HepG2 (cell line): ENCODE measurements around the gene NUBP1. TPM values are rescaled to one million over a fixed set of nuclear protein-coding genes. Genes with fewer than 3 reads are reported as not detected.

ENCODE experiments used
- ATAC-seq: fragments of 200-7000 bp; cut with Tn5 transposase; 3 replicates; pipeline ENCODE4 v1.9.1; 2020; ENCODE audit warnings: mild to moderate bottlenecking, moderate library complexity
- BruUV-seq: library from RNA; stranded (reverse); fragments of 400-500 nt; replicated peaks from 2 replicates; lab custom pipeline; 2021; lab: Mats Ljungman, UMichigan
- CTCF ChIA-PET: fragments of 300-600 bp; formaldehyde crosslinking; extraction: SDS; loops from one replicate; lab custom pipeline; 2021; ENCODE audit warnings: low total read pairs, inconsistent platforms, low intra/inter-chr PET ratio; lab: Yijun Ruan, JAX
- POLR2A ChIA-PET: fragments of 350-600 bp; sonication (Branson Sonifier 250); formaldehyde crosslinking; loops from one replicate; lab custom pipeline; 2020; ENCODE audit warnings: antibody characterized with exemption, inconsistent platforms; lab: Yijun Ruan, JAX
- DNase-seq: peaks from one replicate; pipeline ENCODE4 v3.0.0-alpha.2; 2015; ENCODE audit warnings: low spot score
- FAIRE-seq: peaks from 3 replicates; lab custom pipeline; 2011; peaks lifted over from hg19 to GRCh38; lab: Jason Lieb, UNC
- H2AFZ ChIP-seq: one replicate; pipeline ENCODE4 v1.6.1; 2011; ENCODE audit warnings: low read length, inconsistent platforms
- H3K27ac ChIP-seq: fragments of 300-600 bp; 3 replicates; pipeline ENCODE4 v1.8.0; 2011; ENCODE audit warnings: mixed run types, mild to moderate bottlenecking, mixed read lengths, low read length, inconsistent platforms; ENCODE audit not compliant: insufficient read depth; ENCODE audit errors: extremely low read length
- H3K27me3 ChIP-seq, 2 experiments: fragments of 200-600 bp in 1 of 2; 2 replicates in 1 of 2; 3 replicates in 1 of 2; pipeline versions ENCODE4 v1.6.0 to v1.8.0; 2011; ENCODE audit warnings: low read length in 2 of 2, mild to moderate bottlenecking in 2 of 2, moderate library complexity in 2 of 2, inconsistent platforms in 1 of 2; ENCODE audit not compliant: insufficient read depth in 2 of 2, control insufficient read depth in 1 of 2
- H3K36me3 ChIP-seq, 2 experiments: fragments of 200-600 bp in 1 of 2; replicated peaks in 1 of 2; 2 replicates in 1 of 2; 3 replicates in 1 of 2; pipeline versions ENCODE4 v1.5.1 to v1.8.0; 2011; ENCODE audit warnings: low read length in 2 of 2, inconsistent platforms in 1 of 2; ENCODE audit not compliant: insufficient read depth in 2 of 2, control insufficient read depth in 1 of 2
- H3K4me1 ChIP-seq: 2 replicates; pipeline ENCODE4 v1.5.1; 2012; ENCODE audit warnings: low read length, inconsistent platforms; ENCODE audit not compliant: insufficient read depth
- H3K4me2 ChIP-seq: 2 replicates; pipeline ENCODE4 v1.6.0; 2011; ENCODE audit warnings: low read depth, low read length, inconsistent platforms
- H3K4me3 ChIP-seq, 3 experiments: fragments of 200-600 bp in 1 of 3; sonication (generic), shearing (Covaris generic) in 1 of 3; replicated peaks in 1 of 3; 2 replicates each; pipeline ENCODE4 v1.5.1; 2011 to 2016; ENCODE audit warnings: low read length in 3 of 3, inconsistent platforms in 2 of 3, low read depth in 2 of 3, mild to moderate bottlenecking in 2 of 3, control low read depth in 1 of 3, mixed read lengths in 1 of 3; ENCODE audit not compliant: insufficient read depth in 1 of 3
- H3K79me2 ChIP-seq: one replicate; pipeline ENCODE4 v1.6.1; 2011; ENCODE audit warnings: low read length, inconsistent platforms; ENCODE audit not compliant: insufficient read depth
- H3K9ac ChIP-seq: 2 replicates; pipeline ENCODE4 v1.6.0; 2011; ENCODE audit warnings: mild to moderate bottlenecking, low read depth, low read length, inconsistent platforms; ENCODE audit not compliant: insufficient read depth
- H3K9me3 ChIP-seq: 2 replicates; pipeline ENCODE4 v1.5.1; 2012; ENCODE audit warnings: mild to moderate bottlenecking, low read length
- H4K20me1 ChIP-seq: 2 replicates; pipeline ENCODE4 v1.6.0; 2011; ENCODE audit warnings: inconsistent platforms, mild to moderate bottlenecking, low read length, moderate library complexity; ENCODE audit not compliant: insufficient read depth
- PAF1 ChIP-seq: IDR thresholded peaks from 2 replicates; pipeline ENCODE4 v1.6.1; 2016; ENCODE audit warnings: missing genetic modification reagents, missing compliant biosample characterization
- RNF219 ChIP-seq: sonication (generic); formaldehyde crosslinking; IDR thresholded peaks from 2 replicates; pipeline ENCODE4 v1.5.0; 2020; ENCODE audit warnings: mild to moderate bottlenecking, missing genetic modification reagents
- TCF7L2 ChIP-seq: IDR thresholded peaks from 2 replicates; pipeline ENCODE4 v1.6.1; 2011; ENCODE audit warnings: mild to moderate bottlenecking, low read depth, low read length, moderate library complexity
- USF2 ChIP-seq, 2 experiments: sonication (generic) in 1 of 2; formaldehyde crosslinking in 1 of 2; IDR thresholded peaks; 2 replicates each; pipeline versions ENCODE4 v1.5.1 to v1.6.1; 2011 to 2020; ENCODE audit warnings: borderline replicate concordance in 1 of 2, low read depth in 1 of 2, low read length in 1 of 2, mild to moderate bottlenecking in 1 of 2, missing genetic modification reagents in 1 of 2, moderate library complexity in 1 of 2
- ZBED4 ChIP-seq: sonication (generic); formaldehyde crosslinking; IDR thresholded peaks from 2 replicates; pipeline ENCODE4 v1.4.0; 2020; ENCODE audit warnings: missing genetic modification reagents, borderline replicate concordance
- ZNF724P ChIP-seq: sonication (generic); formaldehyde crosslinking; IDR thresholded peaks from 2 replicates; pipeline ENCODE4 v1.8.0; 2022; ENCODE audit warnings: missing genetic modification reagents, borderline replicate concordance
- WGBS: methylation state at CpG from one replicate; pipeline ENCODE4 v1.1.6; 2017; ENCODE audit warnings: low lambda C conversion rate; 5-methylcytosine and 5-hydroxymethylcytosine counted together
- in situ Hi-C: cut with HindIII; loops from 2 replicates; pipeline ENCODE4 v1.10.0; 2017; ENCODE audit warnings: low pct_unique_long_range_greater_than_20kb; ENCODE audit not compliant: extremely low pct_ligation_motif_present
- intact Hi-C: fragments of 100-400 bp; cut with micrococcal nuclease; formaldehyde crosslinking; loops from one replicate; pipeline ENCODE4 v1.10.0; 2022; ENCODE audit not compliant: unreplicated experiment
- polyA plus RNA-seq, 8 experiments: library from polyadenylated mRNA; depleted of rRNA in 3 of 8; stranded (reverse) in 7 of 8; unstranded in 1 of 8; fragments of >200 nt; fragmentation: Illumina TruSeq in 4 of 8; extraction: Trizol in 4 of 8; gene quantifications; 2 replicates each; pipeline versions ENCODE4 v1.2.1 to v1.2.3, GENCODE V29; 2011 to 2016; ENCODE audit warnings: low read depth in 4 of 8, missing spikeins in 1 of 8, mixed read lengths in 1 of 8; ENCODE audit not compliant: insufficient read depth in 1 of 8
- total RNA-seq, 5 experiments: library from RNA; depleted of rRNA; stranded (reverse); fragments of >200 nt; fragmentation: Illumina TruSeq; extraction: Trizol; gene quantifications; 2 replicates each; pipeline ENCODE4 v1.2.3, GENCODE V29; 2016; ENCODE audit warnings: low read depth in 1 of 5

NUBP1 gene
- total and polyA plus RNA-seq, 2 of the 13 experiments (the other 11 are each of a cell fraction or from before 2014, with no cell fraction given), result 53.5 to 70.4 TPM

- no peak for TF ChIP-seq ZBED4 (CRISPR knock-in tag)
- TF ChIP-seq ZNF724P (CRISPR knock-in tag), result no peak
- no peak for TF ChIP-seq USF2 (IDR thresholded peaks at IDR 0.05; ENCODE audit: low read depth, low read length)
- TF ChIP-seq USF2 (CRISPR knock-in tag; IDR thresholded peaks at IDR 0.05; ENCODE audit: borderline replicate concordance), result no peak
- TF ChIP-seq, all 625 proteins: peak for 0
Measured at GRCh38 chr16:10767127-10767526, 23.5 kb downstream of the NUBP1 start (continued).

- no peaks in the 10 kb centered on the region for H3K79me2 ChIP-seq
- BruUV-seq, result no TSS peak
- no peak overlapping the region for H3K27ac ChIP-seq
- ChIA-PET CTCF (no interaction called here), POLR2A (no interaction called here)
- H3K4me1 ChIP-seq, result peaks cover 17% of the 10 kb centered on the region
- DNase-seq (no peak), FAIRE-seq (no peak), ATAC-seq (no peak)
- no peak overlapping the region for H3K9ac ChIP-seq
- in situ Hi-C loops, result no loop called here
- no peak overlapping the region for H2AFZ ChIP-seq
- 95% methylated on average over 7 of the region's 7 CpGs for WGBS
- peaks cover 7 to 8% of the 10 kb centered on the region in 2 experiments; a peak in 4 of 5 replicates for H3K36me3 ChIP-seq
- TF ChIP-seq TCF7L2 (no peak), RNF219 (CRISPR knock-in tag) (no peak), PAF1 (no peak)
- no peaks in the 10 kb centered on the region for H4K20me1 ChIP-seq
- no peaks in the 10 kb centered on the region for H3K27me3 ChIP-seq
- H3K4me3 ChIP-seq, result no peak overlapping the region
- no peaks in the 10 kb centered on the region for H3K9me3 ChIP-seq
- no peak overlapping the region for H3K4me2 ChIP-seq
- intact Hi-C loops, result no loop called here
Measured at GRCh38 chr16:10769381-10769780, 25.7 kb downstream of the NUBP1 start.
